ENCODE results near the gene HCST.

DNA sequence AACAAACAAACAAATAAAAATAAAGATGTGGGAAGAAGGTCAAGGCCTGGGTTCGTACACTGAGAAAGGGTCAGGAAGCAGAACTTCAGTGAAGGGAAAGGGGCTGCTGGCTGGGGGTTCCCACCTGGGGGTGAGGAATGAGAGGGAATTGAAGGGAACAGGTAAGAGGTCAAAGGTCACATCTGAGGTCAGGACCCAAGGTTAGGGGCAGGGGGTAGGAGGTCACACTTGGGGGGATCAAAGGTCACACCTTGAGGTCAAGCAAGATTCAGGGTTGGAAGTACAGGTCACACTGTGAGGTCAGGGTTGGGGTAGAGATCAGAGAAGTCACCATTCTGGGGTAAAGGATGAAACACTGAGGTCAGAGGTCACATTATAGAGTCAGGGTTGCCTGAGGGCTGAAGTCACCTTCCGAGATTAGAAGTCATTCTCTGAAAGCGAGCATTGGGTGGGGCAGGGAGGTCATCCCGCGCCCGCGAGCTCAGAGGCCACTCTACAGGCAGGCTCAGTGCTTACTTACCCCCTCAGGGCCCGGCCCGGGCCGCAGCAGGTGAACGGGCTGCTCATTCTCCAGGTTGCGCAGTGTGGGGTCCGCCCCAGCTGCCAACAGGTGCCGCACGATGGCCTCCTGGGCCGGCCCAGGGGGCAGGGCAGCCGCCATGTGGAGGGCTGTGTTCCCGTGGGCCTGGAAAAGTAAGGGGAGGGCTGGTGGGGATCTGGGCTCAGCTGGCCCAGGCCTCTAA, 12.8 kb upstream of the HCST start:
- TF ChIP-seq, protein P1, sequence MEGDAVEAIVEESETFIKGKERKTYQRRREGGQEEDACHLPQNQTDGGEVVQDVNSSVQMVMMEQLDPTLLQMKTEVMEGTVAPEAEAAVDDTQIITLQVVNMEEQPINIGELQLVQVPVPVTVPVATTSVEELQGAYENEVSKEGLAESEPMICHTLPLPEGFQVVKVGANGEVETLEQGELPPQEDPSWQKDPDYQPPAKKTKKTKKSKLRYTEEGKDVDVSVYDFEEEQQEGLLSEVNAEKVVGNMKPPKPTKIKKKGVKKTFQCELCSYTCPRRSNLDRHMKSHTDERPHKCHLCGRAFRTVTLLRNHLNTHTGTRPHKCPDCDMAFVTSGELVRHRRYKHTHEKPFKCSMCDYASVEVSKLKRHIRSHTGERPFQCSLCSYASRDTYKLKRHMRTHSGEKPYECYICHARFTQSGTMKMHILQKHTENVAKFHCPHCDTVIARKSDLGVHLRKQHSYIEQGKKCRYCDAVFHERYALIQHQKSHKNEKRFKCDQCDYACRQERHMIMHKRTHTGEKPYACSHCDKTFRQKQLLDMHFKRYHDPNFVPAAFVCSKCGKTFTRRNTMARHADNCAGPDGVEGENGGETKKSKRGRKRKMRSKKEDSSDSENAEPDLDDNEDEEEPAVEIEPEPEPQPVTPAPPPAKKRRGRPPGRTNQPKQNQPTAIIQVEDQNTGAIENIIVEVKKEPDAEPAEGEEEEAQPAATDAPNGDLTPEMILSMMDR (IDR thresholded peaks at IDR 0.05), result no peak
- no peak for TF ChIP-seq POLR2A (IDR thresholded peaks at IDR 0.05)
